OCI-LY1 (cell line): ENCODE results near the gene RBMS1.

Experiments used
- H2AFZ ChIP-seq: fragments of 200-600 bp; sonication (generic), shearing (Covaris generic); 2 replicates; pipeline ENCODE4 v1.6.0; 2014; ENCODE audit warnings: antibody characterized with exemption, mild to moderate bottlenecking, low read length
- H3F3A ChIP-seq: fragments of 200-600 bp; sonication (generic), shearing (Covaris generic); 2 replicates; pipeline ENCODE4 v1.6.0; 2014; ENCODE audit warnings: mild to moderate bottlenecking, antibody characterized with exemption, low read length, moderate library complexity; ENCODE audit not compliant: insufficient read depth
- H3K27ac ChIP-seq: fragments of 200-600 bp; sonication (generic); 2 replicates; pipeline ENCODE4 v1.5.1; 2014; ENCODE audit warnings: low read length, mixed run types, mild to moderate bottlenecking, low read depth; ENCODE audit not compliant: poor library complexity, severe bottlenecking
- H3K27me3 ChIP-seq: fragments of 200-600 bp; sonication (generic); 2 replicates; pipeline ENCODE4 v1.6.0; 2014; ENCODE audit warnings: antibody characterized with exemption, mild to moderate bottlenecking, low read length, moderate library complexity; ENCODE audit not compliant: insufficient read depth
- H3K36me3 ChIP-seq: fragments of 200-600 bp; sonication (generic); 2 replicates; pipeline ENCODE4 v1.6.1; 2014; ENCODE audit warnings: mild to moderate bottlenecking, antibody characterized with exemption, low read length, moderate library complexity, mixed read lengths; ENCODE audit not compliant: insufficient read depth
- H3K4me1 ChIP-seq: fragments of 200-600 bp; sonication (generic); 2 replicates; pipeline ENCODE4 v1.5.1; 2014; ENCODE audit warnings: mild to moderate bottlenecking, low read length, moderate library complexity; ENCODE audit not compliant: insufficient read depth, severe bottlenecking
- H3K4me2 ChIP-seq: fragments of 200-600 bp; sonication (generic), shearing (Covaris generic); 2 replicates; pipeline ENCODE4 v1.6.1; 2014; ENCODE audit warnings: low read length
- H3K4me3 ChIP-seq: fragments of 200-600 bp; sonication (generic); 2 replicates; pipeline ENCODE4 v1.5.1; 2014; ENCODE audit warnings: low read length, low read depth, mild to moderate bottlenecking, mixed read lengths; ENCODE audit not compliant: poor library complexity, severe bottlenecking
- H3K79me2 ChIP-seq: fragments of 200-600 bp; shearing (Covaris generic); 2 replicates; pipeline ENCODE4 v1.6.1; 2016; ENCODE audit warnings: mixed run types, low read length, mixed read lengths; ENCODE audit not compliant: insufficient read depth
- H3K9ac ChIP-seq: fragments of 200-600 bp; sonication (generic), shearing (Covaris generic); 2 replicates; pipeline ENCODE4 v1.6.1; 2014; ENCODE audit warnings: mild to moderate bottlenecking, low read length, mixed read lengths
- H3K9me2 ChIP-seq: fragments of 200-600 bp; sonication (generic), shearing (Covaris generic); 2 replicates; pipeline ENCODE4 v1.6.1; 2014; ENCODE audit warnings: low read depth, mild to moderate bottlenecking, low read length, mixed read lengths
- H3K9me3 ChIP-seq: fragments of 200-600 bp; shearing (Covaris generic); 2 replicates; pipeline ENCODE4 v1.6.1; 2014; ENCODE audit warnings: low read length, mixed read lengths
- H4K20me1 ChIP-seq: fragments of 200-600 bp; sonication (generic), shearing (Covaris generic); 2 replicates; pipeline ENCODE4 v1.6.0; 2016; ENCODE audit warnings: mild to moderate bottlenecking, low read length; ENCODE audit not compliant: insufficient read depth
- EZH2 ChIP-seq: fragments of 200-600 bp; sonication (generic), shearing (Covaris generic); IDR thresholded peaks from 2 replicates; pipeline ENCODE4 v1.8.0; 2017; ENCODE audit warnings: borderline replicate concordance, mixed run types, mild to moderate bottlenecking, antibody characterized with exemption, low read length, moderate library complexity, mixed read lengths
- TF ChIP-seq, protein P1 (sequence below): fragments of 200-600 bp; sonication (generic), shearing (Covaris generic); IDR thresholded peaks from 2 replicates; pipeline ENCODE4 v1.5.1; 2017; ENCODE audit warnings: mild to moderate bottlenecking, antibody characterized with exemption, low read length, moderate library complexity, mixed read lengths

RBMS1 gene

DNA sequence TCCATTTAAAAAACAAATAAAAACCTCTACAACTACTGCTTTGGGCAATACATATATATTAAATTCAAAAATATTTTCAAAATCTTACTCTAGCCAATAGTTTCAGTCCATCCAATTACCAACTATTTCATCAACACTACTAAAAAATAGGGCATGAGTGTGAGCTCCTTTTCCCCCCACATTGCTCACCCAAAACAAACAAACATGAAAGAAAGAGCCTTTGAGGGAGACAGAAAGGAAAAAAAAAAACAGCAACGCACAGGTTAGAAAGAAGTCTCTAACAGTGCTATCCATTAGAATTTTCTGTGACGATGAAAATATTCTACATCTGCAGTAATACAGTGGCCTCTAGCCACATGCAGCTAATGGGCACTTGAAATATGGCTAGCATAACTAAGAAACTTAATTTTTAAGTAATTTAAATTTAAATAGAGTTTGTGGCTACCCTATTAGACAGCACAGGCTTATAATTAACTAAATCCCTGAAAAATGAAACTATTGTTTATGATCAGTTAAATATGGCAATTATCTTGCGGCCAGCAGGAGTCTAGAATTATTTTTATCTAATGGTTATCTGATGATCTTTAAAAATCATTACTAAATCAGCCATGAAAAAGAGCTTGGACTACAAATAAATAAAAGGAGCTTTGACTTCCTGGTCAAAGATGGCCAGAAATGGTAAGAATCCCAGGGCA is 59.2 kb downstream of the RBMS1 start:
- no peaks in the 10 kb centered on the region for H3K27me3 ChIP-seq
- H3K79me2 ChIP-seq: no peaks in the 10 kb centered on the region
- H3K4me2 ChIP-seq: no peak overlapping the region
- H2AFZ ChIP-seq: no peak overlapping the region
- H3K9ac ChIP-seq: no peak overlapping the region
- H3F3A ChIP-seq: no peaks in the 10 kb centered on the region
- H4K20me1 ChIP-seq: no peaks in the 10 kb centered on the region
- H3K4me1 ChIP-seq: no peaks in the 10 kb centered on the region
- H3K27ac ChIP-seq: no peak overlapping the region
- H3K9me3 ChIP-seq: no peaks in the 10 kb centered on the region
- no peaks in the 10 kb centered on the region for H3K9me2 ChIP-seq
- H3K4me3 ChIP-seq: no peak overlapping the region
- H3K36me3 ChIP-seq: no peaks in the 10 kb centered on the region
- TF ChIP-seq, protein P1, sequence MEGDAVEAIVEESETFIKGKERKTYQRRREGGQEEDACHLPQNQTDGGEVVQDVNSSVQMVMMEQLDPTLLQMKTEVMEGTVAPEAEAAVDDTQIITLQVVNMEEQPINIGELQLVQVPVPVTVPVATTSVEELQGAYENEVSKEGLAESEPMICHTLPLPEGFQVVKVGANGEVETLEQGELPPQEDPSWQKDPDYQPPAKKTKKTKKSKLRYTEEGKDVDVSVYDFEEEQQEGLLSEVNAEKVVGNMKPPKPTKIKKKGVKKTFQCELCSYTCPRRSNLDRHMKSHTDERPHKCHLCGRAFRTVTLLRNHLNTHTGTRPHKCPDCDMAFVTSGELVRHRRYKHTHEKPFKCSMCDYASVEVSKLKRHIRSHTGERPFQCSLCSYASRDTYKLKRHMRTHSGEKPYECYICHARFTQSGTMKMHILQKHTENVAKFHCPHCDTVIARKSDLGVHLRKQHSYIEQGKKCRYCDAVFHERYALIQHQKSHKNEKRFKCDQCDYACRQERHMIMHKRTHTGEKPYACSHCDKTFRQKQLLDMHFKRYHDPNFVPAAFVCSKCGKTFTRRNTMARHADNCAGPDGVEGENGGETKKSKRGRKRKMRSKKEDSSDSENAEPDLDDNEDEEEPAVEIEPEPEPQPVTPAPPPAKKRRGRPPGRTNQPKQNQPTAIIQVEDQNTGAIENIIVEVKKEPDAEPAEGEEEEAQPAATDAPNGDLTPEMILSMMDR: no peak
- no peak for TF ChIP-seq EZH2

GRCh38 chr2:160433466-160434140 is 60.0 kb downstream of the RBMS1 start:
- TF ChIP-seq, protein P1: no peak
- TF ChIP-seq EZH2: no peak
- peaks cover 5% of the 10 kb centered on the region for H3K4me1 ChIP-seq
- H2AFZ ChIP-seq: no peak overlapping the region
- no peak overlapping the region for H3K4me3 ChIP-seq
- no peak overlapping the region for H3K9ac ChIP-seq
- no peaks in the 10 kb centered on the region for H3K27me3 ChIP-seq
- no peaks in the 10 kb centered on the region for H3F3A ChIP-seq
- H3K36me3 ChIP-seq: no peaks in the 10 kb centered on the region
- H3K9me2 ChIP-seq: no peaks in the 10 kb centered on the region
- no peaks in the 10 kb centered on the region for H3K9me3 ChIP-seq
- H3K27ac ChIP-seq: no peak overlapping the region
- H3K79me2 ChIP-seq: no peaks in the 10 kb centered on the region
- no peaks in the 10 kb centered on the region for H4K20me1 ChIP-seq
- H3K4me2 ChIP-seq: no peak overlapping the region

DNA sequence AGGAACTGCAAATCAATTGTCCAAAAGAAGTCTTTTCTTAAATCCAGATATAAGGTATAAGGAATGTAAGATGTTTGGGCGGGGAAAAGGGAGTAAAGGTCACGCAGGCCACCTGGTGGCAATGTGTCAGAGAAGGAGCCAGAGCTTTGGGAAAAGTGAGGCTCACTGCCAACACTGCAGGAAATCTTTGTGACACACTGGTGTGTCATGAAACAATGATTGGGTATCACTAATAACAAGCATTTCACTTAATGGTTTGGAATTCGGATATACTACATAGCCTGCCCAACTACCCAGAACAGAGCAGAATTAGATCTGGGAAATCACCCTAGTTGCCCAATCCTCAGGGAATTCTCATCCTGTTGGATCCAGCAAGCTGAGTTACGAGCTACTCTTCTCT is 61.0 kb downstream of the RBMS1 start:
- H3K27ac ChIP-seq: no peak overlapping the region

More for the DNA sequence above, 61.0 kb downstream of the RBMS1 start:
- Histone ChIP-seq H3K4me3 (no peak overlapping the region), H3K9ac (no peak overlapping the region), H4K20me1 (no peaks in the 10 kb centered on the region), H3K36me3 (no peaks in the 10 kb centered on the region), H3K79me2 (no peaks in the 10 kb centered on the region), H3K4me2 (no peak overlapping the region), H2AFZ (no peak overlapping the region), H3K4me1 (peaks cover 15% of the 10 kb centered on the region), H3K9me2 (no peaks in the 10 kb centered on the region), H3K9me3 (no peaks in the 10 kb centered on the region), H3K27me3 (no peaks in the 10 kb centered on the region), H3F3A (no peaks in the 10 kb centered on the region)
- TF ChIP-seq, protein P1: peak; percentile 12; the same call in 1 of the 2 replicates
- no peak for TF ChIP-seq EZH2
